ENCODE measurements around the gene KIAA0513. TPM values are rescaled to one million over a fixed set of nuclear protein-coding genes. Genes with fewer than 3 reads are reported as not detected.

KIAA0513 gene
- total and polyA plus RNA-seq, 2 of the 13 experiments (the other 11 are each of a cell fraction or from before 2014, with no cell fraction given) = 1.8 TPM

- TF ChIP-seq ZBTB39 (CRISPR knock-in tag; IDR thresholded peaks at IDR 0.05) (no peak), KLF15 (CRISPR knock-in tag; IDR thresholded peaks at IDR 0.05; ENCODE audit: borderline replicate concordance) (no peak), TP53 (CRISPR knock-in tag; conservative IDR thresholded peaks at IDR 0.05) (no peak), ATF6 (CRISPR knock-in tag; conservative IDR thresholded peaks at IDR 0.05) (no peak), CBX5 (CRISPR knock-in tag; IDR thresholded peaks at IDR 0.05; ENCODE audit: borderline replicate concordance) (no peak), PHF8 (CRISPR knock-in tag; IDR thresholded peaks at IDR 0.05) (no peak), DNMT1 (CRISPR knock-in tag; IDR thresholded peaks at IDR 0.05) (no peak), PBX2 (CRISPR knock-in tag; IDR thresholded peaks at IDR 0.05) (no peak), PPARG (CRISPR knock-in tag; conservative IDR thresholded peaks at IDR 0.05) (no peak)
Observed at GRCh38 chr16:85057948-85058347, 30.4 kb downstream of the KIAA0513 start (continued).

Data from HepG2 (cell line).